Aorta (tissue), 5 donors: ENCODE measurements around the gene ILF2. TPM values are rescaled to one million over a fixed set of nuclear protein-coding genes. Genes with fewer than 3 reads are reported as not detected.

Experiments used
- ATAC-seq: fragments of 200-7000 bp; cut with Tn5 transposase; one replicate; pipeline ENCODE4 v1.9.1; 2022; ENCODE audit warnings: moderate library complexity; ENCODE audit not compliant: low FRiP score
- DNase-seq, 2 donors: peaks; one replicate each; pipeline ENCODE4 v3.0.0-alpha.2; 2020
- H3K27ac ChIP-seq, 2 donors: one replicate each; pipeline ENCODE4 v1.5.1; 2013; ENCODE audit warnings: low read length in 2 of 2, mild to moderate bottlenecking in 2 of 2, moderate library complexity in 2 of 2, control low read depth in 1 of 2, inconsistent platforms in 1 of 2, low read depth in 1 of 2
- H3K27me3 ChIP-seq, 2 donors: one replicate each; pipeline ENCODE4 v1.6.1; 2013; ENCODE audit warnings: control low read depth in 1 of 2, low read length in 1 of 2, mild to moderate bottlenecking in 1 of 2, moderate library complexity in 1 of 2; ENCODE audit not compliant: insufficient read depth in 2 of 2, control insufficient read depth in 1 of 2
- H3K36me3 ChIP-seq, 2 donors: one replicate each; pipeline ENCODE4 v1.6.1; 2013; ENCODE audit warnings: control low read depth in 1 of 2, low read length in 1 of 2, mild to moderate bottlenecking in 1 of 2; ENCODE audit not compliant: insufficient read depth in 2 of 2, control insufficient read depth in 1 of 2
- H3K4me1 ChIP-seq, 2 donors: one replicate each; pipeline ENCODE4 v1.6.1; 2013; ENCODE audit warnings: low read length in 2 of 2, control low read depth in 1 of 2, mild to moderate bottlenecking in 1 of 2, moderate library complexity in 1 of 2; ENCODE audit not compliant: insufficient read depth in 2 of 2, control insufficient read depth in 1 of 2
- H3K4me3 ChIP-seq, 2 donors: one replicate each; pipeline ENCODE4 v1.5.1; 2013; ENCODE audit warnings: low read length in 2 of 2, control low read depth in 1 of 2, mild to moderate bottlenecking in 1 of 2
- H3K9me3 ChIP-seq: one replicate; pipeline ENCODE4 v1.6.1; 2013; ENCODE audit warnings: mild to moderate bottlenecking, low read length; ENCODE audit not compliant: control insufficient read depth
- WGBS, 2 donors: extraction: QIAGEN DNeasy Blood & Tissue Kit; methylation state at CpG; one replicate each; pipeline ENCODE4 v1.1.7; 2013; 5-methylcytosine and 5-hydroxymethylcytosine counted together
- intact Hi-C, 2 donors: fragments of 100-400 bp; cut with DNase I; formaldehyde crosslinking; loops; one replicate each; pipeline versions ENCODE4 v1.14.2 to v1.15.0; 2022
- polyA plus RNA-seq, 2 donors: library from polyadenylated mRNA; stranded (reverse); fragments of 200-250 nt; gene quantifications; one replicate each; pipeline ENCODE4 v1.2.3, GENCODE V29; 2013
- total RNA-seq, 2 donors: library from RNA; stranded (reverse); fragmentation: NEBNext Ultra II Directional; extraction: Animal tissue kit (Norgen Biotek cat#: 25700); gene quantifications; one replicate each; pipeline ENCODE4 v1.2.1, GENCODE V29; 2021
- donor health status: healthy with polysubstance abuse.
- donor health status: Bipolar disorder and iron deficiency.
- donor health status: DM: no; HTN: no; CAD: no.
- donor health status: DM: no; HTN: no; CAD: no.
- donor health status: DM: yes; HTN: yes; CAD: no.

The ILF2 gene
- total and polyA plus RNA-seq, 4 donors, result 67.0 to 82.9 (median 71.7) TPM

GRCh38 chr1:153698020-153698922 lies 27.5 kb upstream of the ILF2 start:
- Histone ChIP-seq H3K4me3 (no peak overlapping the region), H3K4me1 (peaks cover 0 to 3% of the 10 kb centered on the region in 2 donors), H3K27me3 (no peaks in the 10 kb centered on the region), H3K27ac (peak overlapping the region; percentile 96 to 97), H3K36me3 (no peaks in the 10 kb centered on the region), H3K9me3 (no peaks in the 10 kb centered on the region)
- ATAC-seq (peak; percentile 91), DNase-seq (peak; percentile 92 to 94)
- 1 to 3% methylated on average over 29 of the region's 29 CpGs for WGBS, 2 donors
- intact Hi-C loops, result loop anchor here (5.0 kb wide), 1 partner anchor 49 kb away; no protein-coding TSS in a partner anchor

GRCh38 chr1:153697191-153698019 lies 26.6 kb upstream of the ILF2 start:
- Histone ChIP-seq H3K36me3 (no peaks in the 10 kb centered on the region), H3K4me3 (no peak overlapping the region), H3K4me1 (peaks cover 0 to 3% of the 10 kb centered on the region in 2 donors), H3K9me3 (no peaks in the 10 kb centered on the region), H3K27ac (peak overlapping the region; percentile 96 to 97), H3K27me3 (no peaks in the 10 kb centered on the region)
- intact Hi-C loops, result loop anchor here (1.0 to 5.0 kb wide), 2 partner anchors 30 to 50 kb away; no protein-coding TSS in a partner anchor
- DNase-seq (peak; percentile 90), ATAC-seq (peak; percentile 85)
- WGBS, 2 donors, result 5 to 9% methylated on average over 12 of the region's 12 CpGs

- Histone ChIP-seq H3K27me3 (no peaks in the 10 kb centered on the region), H3K36me3 (no peaks in the 10 kb centered on the region), H3K27ac (peak overlapping the region; percentile 19 to 37), H3K4me3 (no peak overlapping the region), H3K9me3 (no peaks in the 10 kb centered on the region), H3K4me1 (peaks cover 0 to 3% of the 10 kb centered on the region in 2 donors)
- ATAC-seq, result no peak
- intact Hi-C loops, result loop anchor here (1.0 to 5.0 kb wide), 2 partner anchors 31 to 51 kb away; no protein-coding TSS in a partner anchor
- DNase-seq, result no peak
- 53 to 59% methylated on average over 8 of the region's 8 CpGs for WGBS, 2 donors
Observed at GRCh38 chr1:153696741-153697140, 25.9 kb upstream of the ILF2 start.

DNA sequence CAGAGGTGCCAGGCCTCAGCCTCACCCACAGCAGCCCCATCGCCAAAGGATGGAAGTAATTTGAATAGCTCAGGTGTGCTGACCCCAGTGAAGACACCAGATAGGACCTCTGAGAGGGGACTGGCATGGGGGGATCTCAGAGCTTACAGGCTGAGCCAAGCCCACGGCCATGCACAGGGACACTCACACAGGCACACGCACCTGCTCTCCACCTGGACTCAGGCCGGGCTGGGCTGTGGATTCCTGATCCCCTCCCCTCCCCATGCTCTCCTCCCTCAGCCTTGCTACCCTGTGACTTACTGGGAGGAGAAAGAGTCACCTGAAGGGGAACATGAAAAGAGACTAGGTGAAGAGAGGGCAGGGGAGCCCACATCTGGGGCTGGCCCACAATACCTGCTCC lies 22.7 kb upstream of the ILF2 start:
- intact Hi-C loops, result no loop called here
- Histone ChIP-seq H3K9me3 (no peaks in the 10 kb centered on the region), H3K4me3 (no peak overlapping the region), H3K4me1 (no peaks in the 10 kb centered on the region), H3K27me3 (no peaks in the 10 kb centered on the region), H3K36me3 (peaks cover 0 to 2% of the 10 kb centered on the region in 2 donors), H3K27ac (no peak overlapping the region)
- ATAC-seq, result no peak
- 74 to 77% methylated on average over 4 of the region's 4 CpGs for WGBS, 2 donors
- no peak for DNase-seq

GRCh38 chr1:153688736-153689328 lies 18.0 kb upstream of the ILF2 start:
- ATAC-seq (no peak), DNase-seq (no peak)
- H3K27ac ChIP-seq, result no peak overlapping the region
- intact Hi-C loops, result no loop called here
- 76 to 80% methylated on average over 18 of the region's 18 CpGs for WGBS, 2 donors
- H3K36me3 ChIP-seq, result peaks cover 0 to 14% of the 10 kb centered on the region in 2 donors
- no peak overlapping the region for H3K4me3 ChIP-seq
- no peaks in the 10 kb centered on the region for H3K4me1 ChIP-seq
- H3K9me3 ChIP-seq, result no peaks in the 10 kb centered on the region
- no peaks in the 10 kb centered on the region for H3K27me3 ChIP-seq

GRCh38 chr1:153688276-153688675 lies 17.5 kb upstream of the ILF2 start:
- intact Hi-C loops, result no loop called here
- DNase-seq, result no peak
- WGBS, 2 donors, result 73 to 75% methylated on average over 7 of the region's 7 CpGs
- Histone ChIP-seq H3K4me3 (no peak overlapping the region), H3K4me1 (no peaks in the 10 kb centered on the region), H3K9me3 (no peaks in the 10 kb centered on the region), H3K27ac (no peak overlapping the region), H3K27me3 (no peaks in the 10 kb centered on the region), H3K36me3 (peaks cover 0 to 16% of the 10 kb centered on the region in 2 donors)
- no peak for ATAC-seq

DNA sequence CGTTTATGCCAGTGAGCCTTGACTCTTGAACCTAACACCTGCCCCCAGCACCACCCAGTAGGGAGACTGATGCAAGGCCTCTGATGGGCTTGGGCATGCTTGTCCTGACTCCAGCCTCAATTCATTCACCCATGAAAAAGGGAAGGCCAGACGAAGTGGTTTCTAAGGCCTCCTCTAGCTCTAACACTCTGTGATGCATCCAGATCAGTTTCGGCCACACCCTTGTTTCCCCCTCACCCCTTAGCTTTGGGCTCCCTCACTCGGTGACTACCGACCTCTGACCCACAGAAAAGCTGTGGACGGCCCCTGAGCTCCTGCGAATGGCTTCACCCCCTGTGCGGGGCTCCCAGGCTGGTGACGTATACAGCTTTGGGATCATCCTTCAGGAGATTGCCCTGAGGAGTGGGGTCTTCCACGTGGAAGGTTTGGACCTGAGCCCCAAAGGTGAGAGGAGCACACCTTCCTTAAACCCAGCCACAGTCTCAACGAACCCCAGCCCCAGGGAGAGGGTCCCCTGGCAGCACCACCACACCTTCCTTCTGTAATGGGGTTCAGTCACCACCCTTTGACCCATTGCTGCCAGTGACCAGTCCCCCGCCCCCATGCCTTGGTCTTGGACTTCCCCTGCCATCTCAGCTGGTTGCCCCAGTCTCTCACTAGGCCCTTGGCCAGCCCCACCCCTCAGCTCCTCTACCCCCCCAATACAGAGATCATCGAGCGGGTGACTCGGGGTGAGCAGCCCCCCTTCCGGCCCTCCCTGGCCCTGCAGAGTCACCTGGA lies 16.7 kb upstream of the ILF2 start:
- 77% methylated on average over 16 of the region's 16 CpGs for WGBS, 2 donors
- Histone ChIP-seq H3K4me1 (no peaks in the 10 kb centered on the region), H3K9me3 (no peaks in the 10 kb centered on the region), H3K27ac (no peak overlapping the region), H3K4me3 (no peak overlapping the region), H3K27me3 (no peaks in the 10 kb centered on the region), H3K36me3 (peaks cover 2 to 20% of the 10 kb centered on the region in 2 donors)
- no peak for DNase-seq
- intact Hi-C loops, result no loop called here
- ATAC-seq, result no peak
